SK-N-SH (cell line): ENCODE measurements around the gene VPS52.

Source experiments
- EZH2phosphoT487 ChIP-seq: fragments of 200-600 bp; sonication (generic); IDR thresholded peaks from 2 replicates; pipeline ENCODE4 v1.6.1; 2017; ENCODE audit warnings: low read depth, mixed run types, mild to moderate bottlenecking, antibody characterized with exemption, moderate library complexity, borderline replicate concordance
- MEF2A ChIP-seq: IDR thresholded peaks from 2 replicates; pipeline ENCODE4 v1.4.0; 2012; ENCODE audit warnings: low read depth, borderline replicate concordance
- RFX5 ChIP-seq: IDR thresholded peaks from 2 replicates; pipeline ENCODE4 v1.6.1; 2012; ENCODE audit warnings: mild to moderate bottlenecking, improper control_type of control experiment, low read length
- TAF1 ChIP-seq: IDR thresholded peaks from 2 replicates; pipeline ENCODE4 v1.6.1; 2012; ENCODE audit warnings: low read depth, mild to moderate bottlenecking, low read length, moderate library complexity, borderline replicate concordance
- TF ChIP-seq, protein P1 (sequence below): fragments of 150-350 bp; IDR thresholded peaks from 2 replicates; pipeline ENCODE4 v1.6.1; 2017; ENCODE audit warnings: antibody characterized with exemption, low read length, low read depth, borderline replicate concordance
- TF ChIP-seq, protein P2 (sequence below): fragments of 200-600 bp; sonication (generic); IDR thresholded peaks from 2 replicates; pipeline ENCODE4 v1.6.1; 2017; ENCODE audit warnings: antibody characterized with exemption, mild to moderate bottlenecking, moderate library complexity
- TF ChIP-seq, protein P3 (sequence below): IDR thresholded peaks from 2 replicates; pipeline ENCODE4; 2012
- TF ChIP-seq, protein P4 (sequence below): IDR thresholded peaks from 2 replicates; pipeline ENCODE4 v1.4.0; 2012; ENCODE audit warnings: low read depth, borderline replicate concordance

DNA sequence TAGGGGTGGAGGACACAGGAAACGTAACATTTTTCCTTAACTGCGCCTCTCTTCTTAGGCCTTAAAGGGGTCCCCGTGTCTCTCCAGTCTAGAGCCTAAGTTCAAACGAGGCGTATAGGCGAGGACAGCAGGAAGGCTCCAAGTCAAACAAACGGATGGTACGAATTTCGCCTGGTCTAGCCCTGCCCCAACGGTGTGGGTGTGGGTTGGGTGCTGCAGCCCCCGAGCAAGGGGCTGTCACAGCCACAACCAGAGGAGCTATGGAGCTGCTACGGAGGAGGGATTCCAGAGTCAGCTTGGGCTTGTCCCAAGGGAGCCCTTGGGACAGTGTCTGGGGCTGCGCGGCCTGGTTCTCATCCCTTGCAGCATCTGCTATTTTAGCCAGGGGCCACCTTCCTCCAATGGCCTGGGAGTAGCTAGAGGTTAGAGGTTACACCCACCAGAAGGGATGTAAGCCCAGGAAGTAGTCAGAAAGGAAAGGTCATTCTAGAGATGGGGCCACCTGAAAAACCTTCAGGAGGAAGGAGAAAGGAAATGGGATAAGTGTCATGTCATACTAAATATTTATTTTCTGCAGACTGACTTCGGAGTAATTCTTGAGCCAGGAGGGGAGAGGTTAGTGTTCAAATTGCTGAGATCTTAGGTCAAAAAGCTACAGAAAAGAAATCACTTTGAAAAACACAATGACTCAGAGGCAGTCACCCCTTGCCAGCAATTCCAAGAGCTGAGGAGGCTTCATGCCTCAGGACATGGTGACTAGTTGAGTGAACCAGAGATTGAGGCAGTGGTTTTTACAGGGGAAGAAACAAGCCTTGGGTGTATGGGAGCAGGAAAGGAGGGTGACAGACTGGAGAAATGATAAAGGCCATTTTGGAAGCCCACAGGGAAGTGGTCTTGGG is 21.7 kb downstream of the VPS52 start:
- TF ChIP-seq, protein P1, sequence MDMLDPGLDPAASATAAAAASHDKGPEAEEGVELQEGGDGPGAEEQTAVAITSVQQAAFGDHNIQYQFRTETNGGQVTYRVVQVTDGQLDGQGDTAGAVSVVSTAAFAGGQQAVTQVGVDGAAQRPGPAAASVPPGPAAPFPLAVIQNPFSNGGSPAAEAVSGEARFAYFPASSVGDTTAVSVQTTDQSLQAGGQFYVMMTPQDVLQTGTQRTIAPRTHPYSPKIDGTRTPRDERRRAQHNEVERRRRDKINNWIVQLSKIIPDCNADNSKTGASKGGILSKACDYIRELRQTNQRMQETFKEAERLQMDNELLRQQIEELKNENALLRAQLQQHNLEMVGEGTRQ, result no peak
- TF ChIP-seq, protein P2, sequence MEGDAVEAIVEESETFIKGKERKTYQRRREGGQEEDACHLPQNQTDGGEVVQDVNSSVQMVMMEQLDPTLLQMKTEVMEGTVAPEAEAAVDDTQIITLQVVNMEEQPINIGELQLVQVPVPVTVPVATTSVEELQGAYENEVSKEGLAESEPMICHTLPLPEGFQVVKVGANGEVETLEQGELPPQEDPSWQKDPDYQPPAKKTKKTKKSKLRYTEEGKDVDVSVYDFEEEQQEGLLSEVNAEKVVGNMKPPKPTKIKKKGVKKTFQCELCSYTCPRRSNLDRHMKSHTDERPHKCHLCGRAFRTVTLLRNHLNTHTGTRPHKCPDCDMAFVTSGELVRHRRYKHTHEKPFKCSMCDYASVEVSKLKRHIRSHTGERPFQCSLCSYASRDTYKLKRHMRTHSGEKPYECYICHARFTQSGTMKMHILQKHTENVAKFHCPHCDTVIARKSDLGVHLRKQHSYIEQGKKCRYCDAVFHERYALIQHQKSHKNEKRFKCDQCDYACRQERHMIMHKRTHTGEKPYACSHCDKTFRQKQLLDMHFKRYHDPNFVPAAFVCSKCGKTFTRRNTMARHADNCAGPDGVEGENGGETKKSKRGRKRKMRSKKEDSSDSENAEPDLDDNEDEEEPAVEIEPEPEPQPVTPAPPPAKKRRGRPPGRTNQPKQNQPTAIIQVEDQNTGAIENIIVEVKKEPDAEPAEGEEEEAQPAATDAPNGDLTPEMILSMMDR, result no peak
- TF ChIP-seq EZH2phosphoT487, result no peak
- TF ChIP-seq RFX5, result no peak
- TF ChIP-seq, protein P3, sequence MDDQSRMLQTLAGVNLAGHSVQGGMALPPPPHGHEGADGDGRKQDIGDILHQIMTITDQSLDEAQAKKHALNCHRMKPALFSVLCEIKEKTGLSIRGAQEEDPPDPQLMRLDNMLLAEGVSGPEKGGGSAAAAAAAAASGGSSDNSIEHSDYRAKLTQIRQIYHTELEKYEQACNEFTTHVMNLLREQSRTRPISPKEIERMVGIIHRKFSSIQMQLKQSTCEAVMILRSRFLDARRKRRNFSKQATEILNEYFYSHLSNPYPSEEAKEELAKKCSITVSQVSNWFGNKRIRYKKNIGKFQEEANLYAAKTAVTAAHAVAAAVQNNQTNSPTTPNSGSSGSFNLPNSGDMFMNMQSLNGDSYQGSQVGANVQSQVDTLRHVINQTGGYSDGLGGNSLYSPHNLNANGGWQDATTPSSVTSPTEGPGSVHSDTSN, result no peak
- TF ChIP-seq, protein P4, sequence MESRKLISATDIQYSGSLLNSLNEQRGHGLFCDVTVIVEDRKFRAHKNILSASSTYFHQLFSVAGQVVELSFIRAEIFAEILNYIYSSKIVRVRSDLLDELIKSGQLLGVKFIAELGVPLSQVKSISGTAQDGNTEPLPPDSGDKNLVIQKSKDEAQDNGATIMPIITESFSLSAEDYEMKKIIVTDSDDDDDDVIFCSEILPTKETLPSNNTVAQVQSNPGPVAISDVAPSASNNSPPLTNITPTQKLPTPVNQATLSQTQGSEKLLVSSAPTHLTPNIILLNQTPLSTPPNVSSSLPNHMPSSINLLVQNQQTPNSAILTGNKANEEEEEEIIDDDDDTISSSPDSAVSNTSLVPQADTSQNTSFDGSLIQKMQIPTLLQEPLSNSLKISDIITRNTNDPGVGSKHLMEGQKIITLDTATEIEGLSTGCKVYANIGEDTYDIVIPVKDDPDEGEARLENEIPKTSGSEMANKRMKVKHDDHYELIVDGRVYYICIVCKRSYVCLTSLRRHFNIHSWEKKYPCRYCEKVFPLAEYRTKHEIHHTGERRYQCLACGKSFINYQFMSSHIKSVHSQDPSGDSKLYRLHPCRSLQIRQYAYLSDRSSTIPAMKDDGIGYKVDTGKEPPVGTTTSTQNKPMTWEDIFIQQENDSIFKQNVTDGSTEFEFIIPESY, result no peak
- TF ChIP-seq TAF1, result no peak
- no peak for TF ChIP-seq MEF2A
